A549 (cell line): Measurements from ENCODE around the gene VIPAS39.

Experiments
- CTCF ChIP-seq: fragments of >200 bp; sonication (Bioruptor Twin); formaldehyde crosslinking; IDR thresholded peaks from 3 replicates; pipeline ENCODE4 v1.5.1; 2016
- ELK1 ChIP-seq: fragments of 150-350 bp; IDR thresholded peaks from 2 replicates; pipeline ENCODE4 v1.6.1; 2014; ENCODE audit warnings: low read depth, mild to moderate bottlenecking, low read length

- TF ChIP-seq ELK1 (no peak), CTCF (no peak)
Measured at GRCh38 chr14:77407158-77407557, 50.2 kb downstream of the VIPAS39 start.
